Endometrium (tissue), 2 donors: ENCODE results near the gene AMMECR1L.
"Not testable (repeated sequence)": the region's sequence is repeated elsewhere in the genome, so short reads cannot be mapped to it uniquely, and the experiment has no call there.

Experiments
- FAIRE-seq: peaks from 2 replicates; lab custom pipeline; 2012; peaks lifted over from hg19 to GRCh38; lab: Jason Lieb, UNC
- donor health status: control.
- donor health status: control.

Gene AMMECR1L

DNA sequence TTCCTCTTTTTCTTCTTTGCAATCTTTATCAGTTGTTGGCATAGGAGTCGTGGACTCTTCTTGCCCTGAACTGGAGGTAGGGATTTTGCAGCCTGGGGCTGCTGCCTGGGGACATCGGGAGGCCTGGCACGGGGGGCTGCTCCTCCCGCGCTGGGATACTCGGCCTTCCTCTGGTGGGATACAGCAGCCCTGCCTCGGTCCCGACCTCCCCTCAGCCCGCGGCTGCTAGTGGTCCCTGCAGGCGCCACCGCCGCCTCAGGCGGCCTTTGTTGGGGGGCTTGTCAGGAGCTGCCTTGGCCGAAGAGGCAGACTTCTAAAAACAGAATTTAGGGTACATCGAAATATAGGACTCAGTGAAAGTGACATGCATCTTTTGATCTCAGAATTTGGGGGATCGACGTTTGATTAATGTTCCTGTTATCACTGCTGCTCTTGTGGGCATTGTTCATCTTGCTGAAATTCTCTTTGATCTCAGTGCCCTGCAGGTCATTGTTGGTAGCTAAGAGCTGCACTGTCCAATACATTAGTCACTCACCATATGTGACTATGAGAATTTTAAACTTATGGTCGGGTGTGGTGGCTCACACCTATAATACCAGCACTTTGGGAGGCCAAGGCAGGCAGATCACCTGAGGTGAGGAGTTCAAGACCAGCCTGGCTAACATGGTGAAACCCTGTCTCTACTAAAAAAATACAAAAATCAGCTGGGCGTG is 44.1 kb downstream of the AMMECR1L start:
- no peak for FAIRE-seq

DNA sequence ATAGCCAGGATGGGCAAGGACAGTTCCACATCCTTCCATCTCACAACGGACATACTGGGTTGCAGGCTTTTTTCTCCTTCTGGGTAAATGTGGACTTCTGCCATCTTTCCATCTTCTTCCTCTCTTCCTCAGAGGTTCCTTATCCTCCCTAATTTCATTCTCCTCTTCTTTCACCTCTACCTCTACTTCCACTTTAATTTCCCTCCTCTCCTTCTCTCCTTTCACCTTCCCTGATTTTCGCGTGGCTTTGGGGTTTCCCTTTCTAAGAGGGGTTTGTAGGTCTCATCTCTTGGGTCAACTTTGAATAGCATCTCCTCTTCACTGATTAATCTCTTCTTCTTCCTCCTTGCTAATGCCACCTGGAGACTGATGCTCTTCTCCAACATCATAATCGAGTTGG is 44.9 kb downstream of the AMMECR1L start:
- FAIRE-seq: no peak

DNA sequence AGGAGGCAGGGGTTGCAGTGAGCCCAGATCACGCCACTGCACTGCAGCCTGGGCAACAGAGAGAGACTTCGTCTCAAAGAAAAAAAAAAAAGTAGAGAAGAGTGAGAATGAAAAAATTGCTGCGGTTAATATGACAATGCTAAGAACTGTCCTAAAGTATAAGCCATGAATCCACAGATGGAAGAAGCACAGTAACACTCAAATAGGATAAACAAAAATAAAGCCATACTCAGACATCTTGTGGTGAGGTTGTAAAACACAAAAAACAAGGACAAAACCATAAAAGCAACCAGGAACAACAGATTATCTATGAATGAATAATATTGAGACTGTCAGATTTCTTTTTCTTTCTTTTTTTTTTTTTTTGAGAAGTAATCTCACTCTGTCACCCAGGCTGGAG is 50.8 kb downstream of the AMMECR1L start:
- FAIRE-seq: no peak

DNA sequence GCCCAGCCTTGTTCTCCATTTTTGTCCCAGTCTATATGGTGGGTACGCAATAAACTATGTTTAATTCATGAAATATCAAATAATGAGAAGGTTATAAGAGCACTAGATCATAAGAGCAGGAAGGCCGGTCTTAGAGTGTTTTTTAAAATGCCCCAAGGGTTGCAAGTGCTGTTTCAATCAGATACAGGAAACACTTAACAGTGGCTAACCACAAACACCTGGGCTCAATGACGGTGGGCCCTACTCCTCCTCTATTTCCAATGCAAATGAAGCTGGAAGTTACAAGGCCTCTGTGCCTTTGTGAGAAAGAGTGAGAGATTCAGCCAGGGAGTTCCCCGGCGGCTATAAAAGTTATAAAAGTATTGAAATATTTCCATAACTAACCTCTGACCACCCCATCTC is 55.9 kb downstream of the AMMECR1L start:
- FAIRE-seq: no peak

DNA sequence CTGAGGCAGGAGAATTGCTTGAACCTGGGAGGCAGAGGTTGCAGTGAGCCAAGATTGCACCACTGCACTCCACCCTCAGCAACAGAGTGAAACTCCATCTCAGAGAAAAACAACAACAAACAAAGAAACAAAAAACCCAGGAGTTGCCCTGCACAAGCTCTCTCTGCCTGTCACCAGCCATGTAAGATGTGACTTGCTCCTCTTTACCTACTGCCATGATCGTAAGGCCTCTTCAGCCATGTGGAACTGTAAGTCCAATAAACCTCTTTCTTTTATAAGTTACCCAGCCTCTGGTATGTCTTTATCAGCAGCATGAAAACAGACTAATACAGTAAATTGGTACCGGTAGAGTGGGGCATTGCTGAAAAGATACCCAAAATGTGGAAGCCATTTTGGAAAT is 59.0 kb downstream of the AMMECR1L start:
- not testable (repeated sequence) for FAIRE-seq

DNA sequence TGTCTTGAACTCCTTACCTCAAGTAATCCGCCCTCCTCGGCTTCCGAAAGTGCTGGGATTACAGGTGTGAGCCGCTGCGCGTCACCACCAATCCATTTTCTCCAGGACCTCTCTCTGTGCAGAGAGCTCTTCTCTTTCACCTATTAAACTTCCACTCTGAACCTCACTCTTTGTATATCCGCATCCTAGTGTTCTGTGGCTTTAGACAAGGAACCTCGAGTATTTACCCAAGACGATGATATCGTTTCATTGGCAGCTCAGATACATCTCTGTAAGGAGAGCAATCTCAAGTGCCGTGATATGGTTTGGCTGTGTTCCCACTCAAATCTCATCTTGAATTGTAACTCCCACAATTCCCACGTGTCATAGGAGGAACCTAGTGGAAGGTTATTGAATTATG is 59.7 kb downstream of the AMMECR1L start:
- FAIRE-seq: no peak

DNA sequence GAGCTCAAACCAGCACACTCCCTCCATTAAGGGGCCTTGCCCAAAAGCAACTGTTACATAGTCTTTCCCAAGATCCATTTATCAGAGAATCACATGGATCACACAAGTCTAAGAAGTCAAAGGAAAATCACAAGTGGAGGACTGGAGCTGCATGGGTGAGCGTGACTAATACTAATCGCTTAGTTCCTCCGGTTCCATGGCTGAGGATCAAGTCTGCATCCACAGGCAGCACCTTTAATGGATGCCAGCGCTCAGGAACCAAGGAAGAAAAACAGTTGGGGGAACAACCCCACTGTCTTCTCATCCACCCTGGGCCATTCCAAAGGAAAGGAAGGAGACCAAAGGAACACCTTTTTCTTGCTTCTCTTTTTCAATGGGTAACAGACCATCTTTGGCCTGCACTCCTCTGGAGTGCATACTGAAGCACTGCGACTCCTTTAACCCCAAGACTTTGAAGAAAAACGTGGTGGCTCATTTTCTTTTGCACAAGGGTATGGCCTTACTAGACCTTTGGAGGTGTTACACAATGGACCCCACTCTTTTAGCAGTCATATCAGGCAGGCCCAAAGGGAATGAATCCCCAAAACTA is 65.6 kb downstream of the AMMECR1L start:
- no peak for FAIRE-seq

DNA sequence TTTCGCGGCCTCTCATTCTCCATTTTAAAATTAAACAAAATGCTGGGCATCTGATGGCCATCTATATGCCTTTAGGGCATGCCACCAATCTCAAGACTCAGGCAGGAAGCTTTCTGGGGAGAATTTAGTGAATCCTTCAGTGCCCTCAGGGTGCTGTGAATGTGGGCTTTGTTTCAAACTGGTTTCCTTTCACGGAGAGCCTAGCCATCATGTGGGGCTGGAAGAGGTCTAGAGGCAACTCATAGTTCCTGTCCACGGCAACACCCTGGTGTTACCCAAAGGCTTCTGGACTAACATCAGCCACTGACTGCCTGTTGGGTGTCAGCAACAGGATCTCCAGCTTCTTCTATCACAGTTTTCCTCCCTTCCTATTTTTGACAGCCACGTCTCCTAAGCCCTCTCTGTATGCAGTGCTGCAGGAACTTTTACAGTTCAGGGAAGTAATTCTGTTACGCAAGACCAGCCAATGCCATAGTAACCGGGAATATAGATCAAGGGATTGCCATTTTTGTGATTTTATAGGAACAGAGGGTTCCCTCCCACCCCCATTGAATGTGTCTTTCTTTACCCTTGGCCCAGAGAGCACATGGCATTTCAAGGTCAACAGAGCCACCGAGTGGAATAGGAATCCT is 66.8 kb downstream of the AMMECR1L start:
- FAIRE-seq: no peak

DNA sequence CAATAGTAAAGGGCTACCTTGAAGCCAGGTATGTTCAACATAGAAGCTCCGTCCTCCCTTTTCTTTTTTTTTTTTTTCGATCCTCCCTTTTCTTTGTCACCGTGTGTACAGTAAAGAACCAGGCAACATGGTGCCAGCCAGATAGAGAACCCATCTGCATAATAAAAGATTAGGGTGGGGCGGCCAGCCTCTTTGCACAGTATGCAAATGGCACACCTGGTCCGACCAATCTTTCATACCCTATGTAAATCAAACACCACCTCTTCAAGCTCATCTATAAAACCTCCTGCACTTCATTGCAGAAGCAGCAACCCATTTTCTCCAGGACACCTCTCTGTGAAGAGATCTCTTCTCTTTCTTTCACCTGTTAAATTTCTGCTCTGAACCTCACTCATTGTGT is 67.5 kb downstream of the AMMECR1L start:
- FAIRE-seq: no peak

DNA sequence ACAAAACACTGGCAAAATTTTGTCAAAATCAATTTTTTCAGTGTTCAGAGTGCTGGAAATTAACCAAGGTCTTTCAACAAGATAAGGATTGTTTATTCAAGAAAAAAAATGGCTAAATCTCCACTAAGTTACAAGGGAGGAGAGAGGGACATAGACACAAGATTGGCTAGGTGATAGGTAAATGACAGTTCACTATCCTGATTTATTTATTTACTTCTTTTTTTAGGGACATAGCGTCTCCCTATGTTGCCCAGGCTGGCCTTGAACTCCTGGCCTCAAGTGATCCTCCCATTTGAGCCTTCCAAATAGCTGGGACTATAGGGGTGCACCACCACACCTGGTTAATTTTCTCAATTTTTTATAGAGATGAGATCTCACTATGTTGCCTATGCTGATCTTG is 71.1 kb downstream of the AMMECR1L start:
- FAIRE-seq: no peak

DNA sequence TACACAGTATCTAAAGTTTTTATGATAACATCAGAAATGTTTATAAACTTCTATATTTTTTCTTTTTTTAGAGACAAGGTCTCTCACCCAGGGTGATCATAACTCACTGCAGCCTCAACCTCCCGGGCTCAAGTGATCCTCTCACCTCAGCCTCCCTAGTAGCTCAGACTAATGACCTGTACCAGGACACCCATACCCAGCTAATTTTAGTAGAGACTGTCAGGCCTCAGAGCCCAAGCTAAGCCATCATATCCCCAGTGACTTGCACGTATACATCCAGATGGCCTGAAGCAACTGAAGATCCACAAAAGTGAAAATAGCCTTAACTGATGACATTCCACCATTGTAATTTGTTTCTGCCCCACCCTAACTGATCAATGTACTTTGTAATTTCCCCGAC is 73.3 kb downstream of the AMMECR1L start:
- FAIRE-seq: not testable (repeated sequence)
